PFSK-1 (cell line): ENCODE measurements around the gene RARA.

Experiments used
- FOXP2 ChIP-seq: optimal IDR thresholded peaks from 2 replicates; pipeline ENCODE3; 2011; ENCODE audit warnings: borderline replicate concordance, control low read depth, inconsistent platforms; ENCODE audit not compliant: insufficient read depth; ENCODE audit errors: extremely low read length, extremely low read depth
- POLR2AphosphoS5 ChIP-seq: IDR thresholded peaks from 2 replicates; pipeline ENCODE4 v1.6.1; 2012; ENCODE audit warnings: low read depth, mild to moderate bottlenecking, control low read depth, low read length, moderate library complexity
- REST ChIP-seq, 2 experiments: IDR thresholded peaks; 2 replicates each; pipeline versions ENCODE4 v1.6.1 to v1.8.0; 2011 to 2012; ENCODE audit warnings: low read depth in 2 of 2, low read length in 2 of 2, control low read depth in 1 of 2, inconsistent platforms in 1 of 2, mild to moderate bottlenecking in 1 of 2, moderate library complexity in 1 of 2; ENCODE audit not compliant: insufficient read depth in 1 of 2
- SIN3A ChIP-seq: IDR thresholded peaks from 2 replicates; pipeline ENCODE4 v1.6.1; 2012; ENCODE audit warnings: mild to moderate bottlenecking, low read length, moderate library complexity, borderline replicate concordance; ENCODE audit not compliant: insufficient read depth
- TAF1 ChIP-seq: IDR thresholded peaks from 2 replicates; pipeline ENCODE4 v1.6.1; 2012; ENCODE audit warnings: low read length, control low read depth, borderline replicate concordance; ENCODE audit not compliant: insufficient read depth

DNA sequence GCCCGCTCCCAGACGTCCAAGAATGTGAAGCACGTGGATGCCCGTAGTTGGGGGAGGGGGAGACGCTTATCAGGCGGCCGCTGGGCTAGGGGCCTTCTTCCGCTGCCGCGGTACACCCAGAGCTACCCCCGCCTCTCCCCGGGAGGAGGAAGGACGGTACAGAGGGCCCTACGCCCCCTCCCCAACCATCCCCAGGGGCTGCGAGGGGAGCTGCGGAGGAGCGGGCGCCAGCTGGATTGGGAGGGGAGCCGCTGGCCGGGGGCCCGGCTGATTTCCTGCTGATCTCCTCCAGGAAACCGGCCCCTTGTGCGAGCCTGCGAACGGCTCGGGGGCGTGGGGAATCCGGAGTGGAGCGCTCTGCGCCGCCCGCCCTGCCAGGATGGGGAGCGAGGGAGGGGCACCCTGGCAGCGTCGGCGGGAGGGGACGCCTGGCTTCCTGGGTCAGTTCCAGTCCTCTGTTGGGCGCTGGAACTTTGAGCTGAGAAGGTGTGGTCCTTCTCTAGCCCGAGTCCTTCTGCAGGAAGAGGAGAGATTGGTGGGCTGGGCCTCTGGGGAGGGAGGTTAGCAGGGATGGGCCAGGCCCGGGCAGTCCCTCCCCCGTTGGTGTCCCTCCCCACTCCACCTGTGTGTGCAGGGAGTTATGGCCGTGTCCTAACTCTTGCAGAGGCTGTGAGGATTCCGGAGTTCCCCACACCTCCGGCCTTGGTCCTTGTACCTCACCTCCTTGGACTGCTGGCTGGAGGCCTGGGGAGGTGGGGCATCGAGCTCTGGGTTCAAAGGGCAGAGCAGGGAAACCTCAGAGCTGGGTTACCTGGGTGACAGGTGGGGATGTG lies 36.4 kb downstream of the RARA start:
- TF ChIP-seq POLR2AphosphoS5 (peak; percentile 57; the same call in 1 of the 2 replicates), TAF1 (0 out of 2 replicates have a peak, but pooled peaks have one; percentile 40), REST (IDR thresholded peaks at IDR 0.05; ENCODE audit: insufficient read depth in 1 of 2, low read depth in 2 of 2, low read length in 2 of 2) (peak in 1 of 2 experiments; percentile 17; a peak in 1 of 4 replicates), SIN3A (peak; percentile 88; the same call in 1 of the 2 replicates), FOXP2 (no peak)
